HT-29 (cell line): ENCODE results near the gene APLN. TPM values are rescaled to one million over a fixed set of nuclear protein-coding genes. Genes with fewer than 3 reads are reported as not detected.

Experiments used
- DNase-seq: peaks from one replicate; pipeline ENCODE4 v3.0.0-alpha.2; 2015; ENCODE audit warnings: low spot score
- total RNA-seq: library from RNA; depleted of rRNA; stranded (reverse); fragments of >200 nt; shearing (Covaris generic); gene quantifications from 2 replicates; pipeline ENCODE4 v1.2.3, GENCODE V29; 2014; rRNA removed

Gene APLN
- total RNA-seq, 1 experiment from 2014 or later, result 0.28 TPM

- no peak for DNase-seq
These were observed 55.3 kb downstream of the APLN start for GRCh38 chrX:129599499-129599898.

- no peak for DNase-seq
These were observed 56.9 kb downstream of the APLN start for GRCh38 chrX:129597905-129598304.

GRCh38 chrX:129596077-129596476 lies 58.7 kb downstream of the APLN start:
- no peak for DNase-seq

Other genes with a start within 250 kb of the APLN start
- 8.7 and 9.4 TPM in 2 replicates for gene SMARCA1, start 131.5 kb downstream of the APLN start, total RNA-seq
- 10.1 and 12.4 TPM in 2 replicates for gene OCRL, start 114.7 kb downstream of the APLN start, total RNA-seq
- gene XPNPEP2, start 84.0 kb upstream of the APLN start, total RNA-seq, result not detected in 2 replicates
- gene SASH3, start 125.0 kb upstream of the APLN start, total RNA-seq, result not detected in 2 replicates
- 38.6 and 46.7 TPM in 2 replicates for gene ZDHHC9, start 188.9 kb upstream of the APLN start, total RNA-seq